NCI-H2029 treated with DMSO at 0.1 percent for 48 hours (cell line): ENCODE measurements around the gene SMIM44.

Source experiments
- DNase-seq: peaks from one replicate; lab custom pipeline; 2025; lab: John Stamatoyannopoulos, UW

The SMIM44 gene

GRCh38 chr19:3477506-3477905 lies 5.7 kb downstream of the SMIM44 start:
- DNase-seq, result no peak

- no peak for DNase-seq
Observed at GRCh38 chr19:3476830-3477229, 6.4 kb downstream of the SMIM44 start.

- no peak for DNase-seq
Observed at GRCh38 chr19:3475449-3475848, 7.8 kb downstream of the SMIM44 start.

GRCh38 chr19:3474614-3475013 lies 8.6 kb downstream of the SMIM44 start:
- DNase-seq, result no peak

- DNase-seq, result no peak
Observed at GRCh38 chr19:3474010-3474409, 9.2 kb downstream of the SMIM44 start.

GRCh38 chr19:3471954-3472655 lies 11.1 kb downstream of the SMIM44 start:
- no peak for DNase-seq

GRCh38 chr19:3470500-3471128 lies 12.6 kb downstream of the SMIM44 start:
- no peak for DNase-seq

GRCh38 chr19:3469638-3470499 lies 13.4 kb downstream of the SMIM44 start:
- DNase-seq, result no peak

- DNase-seq, result no peak
Observed at GRCh38 chr19:3468211-3468610, 15.0 kb downstream of the SMIM44 start.

GRCh38 chr19:3467437-3468198 lies 15.6 kb downstream of the SMIM44 start:
- DNase-seq, result no peak

- no peak for DNase-seq
Observed at GRCh38 chr19:3466635-3467034, 16.6 kb downstream of the SMIM44 start.

GRCh38 chr19:3465552-3465951 lies 17.7 kb downstream of the SMIM44 start:
- no peak for DNase-seq

- no peak for DNase-seq
Observed at GRCh38 chr19:3464587-3465235, 18.5 kb downstream of the SMIM44 start.

- DNase-seq, result no peak
Observed at GRCh38 chr19:3463714-3464586, 19.3 kb downstream of the SMIM44 start.

GRCh38 chr19:3462991-3463713 lies 20.1 kb downstream of the SMIM44 start:
- no peak for DNase-seq

- no peak for DNase-seq
Observed at GRCh38 chr19:3459965-3460582, 23.2 kb downstream of the SMIM44 start.

GRCh38 chr19:3459089-3459881 lies 24.0 kb downstream of the SMIM44 start:
- no peak for DNase-seq

- no peak for DNase-seq
Observed at GRCh38 chr19:3458229-3459088, 24.8 kb downstream of the SMIM44 start.
